Inflammatory macrophage (primary cell): ENCODE results near the gene WNK1.
"Not testable (repeated sequence)": the region's sequence is repeated elsewhere in the genome, so short reads cannot be mapped to it uniquely, and the experiment has no call there.

ENCODE experiments used
- DNase-seq, 2 donors: peaks; one replicate each; pipeline ENCODE4 v3.0.0-alpha.2; 2020 to 2022

WNK1 gene

DNA sequence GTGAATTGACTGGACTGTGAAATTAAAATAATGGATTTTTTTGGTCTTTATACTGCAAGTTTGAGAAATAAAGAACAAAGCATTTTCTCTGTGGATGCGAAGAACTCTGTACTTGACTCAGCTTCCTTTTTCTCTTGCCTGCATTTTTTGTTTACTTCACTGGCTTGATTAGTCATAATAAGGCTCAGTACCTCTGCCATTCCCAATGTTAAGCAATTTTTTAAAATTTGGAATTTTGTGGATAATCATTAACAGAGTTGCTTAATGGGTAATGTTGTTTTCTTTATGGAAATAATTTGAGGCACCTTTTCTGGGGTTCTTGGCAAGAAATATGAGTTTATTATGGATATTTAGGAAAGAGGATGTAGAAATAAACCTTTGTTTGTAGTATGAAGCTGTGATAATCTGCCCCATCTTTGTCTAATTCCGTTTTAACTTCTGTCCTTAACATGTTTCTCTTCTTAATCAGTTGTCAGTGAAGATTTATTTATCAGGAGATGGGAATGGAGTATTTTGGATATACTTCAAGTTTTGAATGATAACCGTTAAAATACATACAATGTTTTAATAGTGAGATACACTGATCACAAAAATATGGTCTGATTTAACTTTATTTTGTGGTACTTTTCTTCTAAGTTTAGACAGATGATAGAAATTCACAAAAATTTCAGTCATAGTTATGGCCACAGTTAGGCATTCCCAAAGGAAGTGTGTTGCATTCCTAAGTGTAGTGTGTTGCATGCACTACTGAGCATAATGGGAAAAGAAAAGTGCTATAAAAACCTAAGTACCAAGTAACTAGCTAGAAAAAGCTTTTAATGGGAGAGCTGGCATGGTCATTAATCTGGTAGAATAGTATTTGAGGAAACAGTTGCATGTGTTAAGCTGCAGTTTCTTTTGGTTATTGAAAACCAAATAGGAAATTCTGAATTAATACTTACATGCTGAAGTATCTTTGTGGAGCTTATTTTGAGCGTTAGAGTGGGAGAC, 27.7 kb downstream of the WNK1 start:
- peak; percentile 18 to 58 for DNase-seq

- DNase-seq = no peak
Observed at GRCh38 chr12:780750-781379, 28.5 kb downstream of the WNK1 start.

GRCh38 chr12:785706-786105, 33.3 kb downstream of the WNK1 start:
- no peak for DNase-seq

DNA sequence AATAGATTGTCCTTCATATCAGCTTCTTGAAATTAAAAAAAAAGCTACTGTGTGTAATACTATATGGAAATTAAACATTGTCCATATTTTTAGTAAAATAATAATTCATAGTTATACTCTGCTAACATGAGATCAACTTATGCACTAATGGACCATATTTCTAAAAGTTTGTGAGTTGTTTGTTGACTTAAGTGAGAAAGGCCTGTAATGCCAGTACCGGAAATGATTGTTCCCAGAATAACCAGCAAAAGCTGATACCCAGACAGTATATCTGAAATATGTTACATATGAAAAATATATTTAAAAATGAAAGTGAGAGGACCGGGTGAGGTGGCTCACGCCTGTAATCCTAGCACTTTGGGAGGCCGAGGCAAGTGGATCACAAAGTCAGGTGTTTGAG, 35.9 kb downstream of the WNK1 start:
- DNase-seq = no peak

DNA sequence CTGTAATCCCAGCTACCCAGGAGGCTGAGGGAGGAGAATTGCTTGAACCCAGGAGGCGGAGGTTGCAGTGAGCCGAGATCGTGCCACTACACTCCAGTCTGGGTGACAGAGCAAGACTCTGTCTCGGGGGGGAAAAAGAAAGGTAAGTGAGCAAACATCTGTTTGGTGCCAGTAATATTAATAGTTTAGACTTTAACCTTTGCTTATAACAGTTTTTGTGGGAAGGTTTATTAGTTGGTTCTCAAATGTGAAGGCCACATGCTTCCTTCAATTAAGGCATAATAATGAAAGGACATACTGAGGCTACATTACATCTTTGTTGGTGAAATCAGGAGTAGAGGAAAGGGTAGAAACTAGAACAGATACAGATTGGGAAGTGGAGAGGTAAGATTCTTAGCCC, 36.4 kb downstream of the WNK1 start:
- DNase-seq = not testable (repeated sequence)

DNA sequence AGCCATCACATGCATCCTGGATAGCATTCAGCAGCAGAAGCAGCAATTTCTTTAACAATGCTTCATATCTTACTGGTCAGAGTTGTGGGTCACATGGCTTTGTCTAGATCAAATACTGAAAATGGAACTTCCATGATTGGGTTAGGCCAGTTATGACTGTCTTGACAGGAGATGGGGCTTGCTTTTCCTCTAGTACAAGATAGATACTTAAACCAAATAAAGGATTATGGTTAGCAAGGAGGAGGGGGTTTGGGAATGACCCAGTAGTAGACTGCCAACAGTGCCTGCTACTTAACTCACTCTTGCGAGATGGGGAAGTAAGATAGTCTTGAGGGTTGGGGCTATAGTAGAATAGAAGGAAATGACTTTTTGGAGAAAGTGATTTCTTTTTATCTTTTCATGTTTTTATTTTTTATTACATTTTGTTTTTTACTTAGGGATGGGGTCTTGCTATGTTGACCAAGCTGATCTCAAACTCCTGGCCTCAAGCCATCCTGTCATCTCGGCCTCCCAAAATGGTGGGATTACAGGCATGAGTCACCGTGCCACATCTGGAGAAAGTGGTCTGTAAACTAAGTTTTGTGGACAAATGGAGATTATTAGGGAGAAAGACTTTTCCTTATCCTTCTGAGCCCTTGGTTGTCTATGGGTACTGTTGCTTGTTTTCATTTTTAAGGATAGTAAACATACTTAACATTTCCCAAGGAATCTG, 37.6 kb downstream of the WNK1 start:
- peak in 1 of 2 donors; percentile 19 for DNase-seq

- no peak for DNase-seq
Observed at GRCh38 chr12:790608-791007, 38.2 kb downstream of the WNK1 start.

- DNase-seq = no peak
Observed at GRCh38 chr12:793037-793436, 40.7 kb downstream of the WNK1 start.

DNA sequence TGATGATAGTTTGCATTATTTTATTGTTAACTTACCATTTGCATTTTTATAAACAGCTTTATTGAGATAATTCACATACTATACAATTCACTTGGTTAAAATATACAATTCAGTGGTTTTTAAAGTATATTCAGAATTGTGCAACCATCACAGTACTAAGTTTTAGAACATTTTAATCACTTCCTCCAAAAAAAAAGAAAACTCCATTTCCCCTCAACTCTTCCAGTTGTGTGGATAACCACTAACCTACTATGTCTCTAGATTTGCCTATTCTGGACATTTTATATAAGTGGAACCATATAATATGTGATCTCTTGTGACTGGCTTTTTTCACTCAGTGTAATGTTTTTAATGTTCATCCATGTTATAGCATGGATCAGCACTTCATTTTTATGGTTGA, 41.3 kb downstream of the WNK1 start:
- DNase-seq = peak in 1 of 2 donors; percentile 39

DNA sequence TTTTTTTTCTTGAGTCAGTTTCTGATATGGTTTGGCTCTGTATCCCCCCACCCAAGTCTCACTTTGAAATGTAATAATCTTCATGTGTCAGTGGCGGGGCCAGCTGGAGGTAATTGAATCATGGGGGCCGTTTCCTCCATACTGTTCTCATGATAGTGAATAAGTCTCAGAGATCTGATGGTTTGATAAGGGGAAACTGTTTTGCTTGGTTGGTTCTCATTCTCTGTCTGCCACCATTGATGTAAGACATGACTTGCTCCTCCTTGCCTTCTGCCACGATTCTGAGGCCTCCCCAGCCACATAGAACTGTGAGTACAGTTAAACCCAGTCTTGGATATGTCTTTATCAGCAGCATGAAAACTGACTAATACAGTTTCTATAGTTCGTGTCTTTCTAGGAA, 42.9 kb downstream of the WNK1 start:
- no peak for DNase-seq

GRCh38 chr12:800401-800800, 48.0 kb downstream of the WNK1 start:
- DNase-seq = peak in 1 of 2 donors; percentile 29

DNA sequence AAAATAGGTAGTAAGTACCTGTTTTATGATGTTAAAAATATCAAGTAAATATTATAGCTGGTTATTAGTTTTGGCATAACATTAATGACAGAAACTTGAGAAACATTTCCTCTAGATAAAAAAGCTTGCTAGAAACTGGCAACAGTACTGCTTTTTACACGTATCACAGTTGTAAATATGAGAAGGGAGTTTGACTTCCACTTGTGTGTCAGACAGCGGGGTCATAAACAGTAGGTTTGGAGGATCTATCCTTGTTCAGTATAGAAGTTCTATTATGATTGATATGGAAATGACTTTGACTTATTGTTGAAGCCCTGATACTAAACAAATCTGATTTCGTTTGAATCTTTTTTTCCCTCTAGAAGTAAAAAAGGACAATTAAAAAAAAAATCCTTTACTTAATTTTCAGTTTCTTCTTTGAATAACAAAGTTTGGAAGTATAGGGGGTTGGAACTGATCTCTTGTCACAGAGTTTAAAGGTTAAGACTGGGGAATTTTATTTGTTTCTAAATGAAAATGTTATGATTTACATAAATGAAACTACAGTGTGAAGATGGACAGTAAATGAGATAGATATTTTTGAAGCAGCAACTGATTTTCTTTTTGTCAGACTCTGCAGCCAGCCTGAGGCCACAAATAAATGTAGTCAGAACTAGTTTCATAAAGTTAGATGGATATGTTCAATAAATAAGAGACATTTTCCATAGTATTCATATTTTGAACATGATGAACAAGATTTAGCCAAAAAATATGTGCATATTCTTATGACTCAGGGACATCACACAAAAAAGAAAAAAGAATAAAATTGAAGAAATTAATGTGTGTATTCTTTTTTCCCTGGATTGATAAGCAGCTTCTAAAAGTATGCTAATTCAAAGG, 50.1 kb downstream of the WNK1 start:
- DNase-seq = no peak

DNA sequence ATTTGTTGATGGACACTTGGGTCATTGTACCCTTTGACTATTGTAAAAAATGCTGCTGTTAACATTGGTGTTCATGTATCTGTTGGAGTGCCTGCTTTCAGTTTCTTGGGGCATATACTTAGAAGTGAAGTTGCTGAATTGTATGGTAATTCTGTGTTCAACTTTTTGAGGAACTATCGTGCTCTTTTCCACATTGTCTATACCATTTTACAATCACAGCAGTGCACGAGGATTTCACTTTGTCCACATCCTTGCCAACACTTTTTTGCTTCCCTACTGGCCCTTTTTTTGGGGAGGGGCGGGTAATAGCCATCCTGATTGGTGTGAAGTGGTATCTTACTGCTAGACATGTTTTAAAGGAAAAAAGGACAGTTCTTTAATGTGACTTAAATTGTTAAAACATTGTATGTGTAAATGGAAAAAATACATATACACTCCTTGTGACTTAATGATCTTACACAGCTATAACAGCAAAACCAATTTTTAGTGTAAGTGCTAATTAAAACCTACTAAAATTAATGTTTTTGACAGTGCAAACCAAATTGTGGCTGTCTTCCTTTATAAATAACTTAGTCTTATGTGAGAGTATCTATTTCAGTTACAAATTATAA, 52.7 kb downstream of the WNK1 start:
- peak; percentile 62 to 86 for DNase-seq

- no peak for DNase-seq
Observed at GRCh38 chr12:806200-806791, 53.9 kb downstream of the WNK1 start.

DNA sequence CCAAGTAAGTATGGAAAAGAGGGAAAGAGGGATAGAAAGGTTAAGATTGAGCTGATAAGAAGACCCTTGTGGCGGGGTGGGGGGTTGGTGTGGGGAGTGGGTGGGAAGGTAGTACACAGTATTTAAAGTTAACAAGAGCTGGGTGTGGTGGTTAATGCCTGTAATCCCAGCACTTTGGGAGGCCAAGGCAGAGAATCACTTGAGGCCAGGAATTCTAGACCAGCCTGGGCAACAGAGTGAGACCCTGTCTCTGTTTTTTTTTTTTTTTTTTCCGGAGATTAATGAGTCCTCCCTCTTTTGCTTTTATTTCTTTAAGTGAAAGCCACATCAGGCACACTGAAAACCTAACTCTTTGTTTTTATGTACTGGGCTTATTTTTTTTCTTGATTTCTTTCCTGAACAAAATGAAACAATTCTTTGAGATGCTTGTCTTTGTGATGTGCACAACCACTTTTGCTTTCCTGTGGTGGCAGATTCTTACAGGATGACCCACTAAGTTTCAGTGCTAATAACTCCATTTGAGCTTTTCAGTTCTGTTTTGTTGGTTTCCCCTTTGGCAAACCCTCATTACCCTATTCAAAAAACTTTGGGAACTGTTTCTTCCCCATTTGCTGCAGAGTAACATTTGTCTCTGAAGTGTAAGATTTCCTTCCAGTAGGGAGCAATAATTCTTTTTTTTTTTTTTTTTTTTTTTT, 54.8 kb downstream of the WNK1 start:
- DNase-seq = peak; percentile 54 to 77

DNA sequence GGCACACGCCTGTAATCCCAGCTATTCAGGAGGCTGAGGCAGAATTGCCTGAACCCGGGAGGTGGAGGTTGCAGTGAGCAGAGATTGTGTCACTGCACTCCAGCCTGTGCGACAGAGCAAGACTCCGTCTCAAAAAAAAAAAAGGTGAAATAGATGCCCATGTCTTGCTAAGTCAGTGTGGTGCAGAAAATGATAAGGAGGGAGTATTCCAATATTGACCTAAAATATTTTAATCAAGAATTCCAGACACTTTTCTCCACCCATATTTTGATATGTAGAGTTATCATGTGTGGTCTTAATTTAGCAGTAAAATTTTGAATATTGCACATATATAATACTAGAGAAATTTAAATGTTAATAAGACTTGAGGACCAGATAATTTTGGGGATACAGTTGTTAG, 57.7 kb downstream of the WNK1 start:
- no peak for DNase-seq

- DNase-seq = no peak
Observed at GRCh38 chr12:810671-811415, 58.5 kb downstream of the WNK1 start.

- no peak for DNase-seq
Observed at GRCh38 chr12:812950-813349, 60.6 kb downstream of the WNK1 start.

DNA sequence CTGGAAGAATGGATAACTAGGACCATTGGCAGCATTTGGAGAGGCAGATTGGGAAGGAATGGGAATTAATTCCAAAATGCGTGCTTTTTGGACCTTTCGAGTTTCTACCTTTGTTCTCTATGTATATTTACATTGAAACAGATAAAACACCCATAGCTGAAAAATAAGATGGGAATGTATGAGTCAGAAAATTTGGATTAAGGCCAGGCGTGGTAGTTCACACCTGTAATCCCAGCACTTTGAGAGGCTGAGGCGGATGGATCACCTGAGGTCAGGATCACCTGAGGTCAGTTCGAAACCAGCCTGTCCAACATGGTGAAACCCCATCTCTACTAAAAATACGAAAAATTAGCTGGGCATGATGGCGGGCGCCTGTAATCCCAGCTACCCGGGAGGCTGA, 65.1 kb downstream of the WNK1 start:
- not testable (repeated sequence) for DNase-seq
